ENCODE measurements around the gene QKI.

DNA sequence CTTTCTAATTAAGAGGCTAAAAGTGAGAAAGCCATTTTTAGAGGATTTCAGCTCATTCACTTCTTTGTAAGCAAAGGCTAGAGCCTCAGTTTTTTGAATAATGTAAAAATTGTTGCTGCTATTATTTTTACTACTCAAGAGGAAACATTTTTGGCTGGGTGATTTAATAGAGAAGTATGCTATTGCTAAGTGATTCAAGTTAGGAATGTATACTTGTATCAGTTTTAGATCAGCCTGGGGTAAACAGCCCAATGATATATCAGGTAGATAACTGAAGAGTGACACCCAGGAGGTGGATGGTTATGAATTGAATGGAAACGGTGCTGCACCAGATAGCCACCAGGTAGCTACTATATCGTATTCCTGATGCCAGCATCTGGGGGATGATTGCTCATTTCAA lies 9.2 kb downstream of the QKI start:
- no peak for TF ChIP-seq EP300 (IDR thresholded peaks at IDR 0.05; ENCODE audit: borderline replicate concordance)
- TF ChIP-seq YY1 (IDR thresholded peaks at IDR 0.05; ENCODE audit: low read depth): no peak
- TF ChIP-seq TAF1 (IDR thresholded peaks at IDR 0.05; ENCODE audit: low read depth): no peak
- no peak for TF ChIP-seq CREB1 (IDR thresholded peaks at IDR 0.05; ENCODE audit: low read depth)
- TF ChIP-seq, protein P1, sequence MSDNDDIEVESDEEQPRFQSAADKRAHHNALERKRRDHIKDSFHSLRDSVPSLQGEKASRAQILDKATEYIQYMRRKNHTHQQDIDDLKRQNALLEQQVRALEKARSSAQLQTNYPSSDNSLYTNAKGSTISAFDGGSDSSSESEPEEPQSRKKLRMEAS (IDR thresholded peaks at IDR 0.05): no peak
- no peak for TF ChIP-seq FOXM1 (IDR thresholded peaks at IDR 0.05; ENCODE audit: borderline replicate concordance, low read depth)
- TF ChIP-seq, protein P2, sequence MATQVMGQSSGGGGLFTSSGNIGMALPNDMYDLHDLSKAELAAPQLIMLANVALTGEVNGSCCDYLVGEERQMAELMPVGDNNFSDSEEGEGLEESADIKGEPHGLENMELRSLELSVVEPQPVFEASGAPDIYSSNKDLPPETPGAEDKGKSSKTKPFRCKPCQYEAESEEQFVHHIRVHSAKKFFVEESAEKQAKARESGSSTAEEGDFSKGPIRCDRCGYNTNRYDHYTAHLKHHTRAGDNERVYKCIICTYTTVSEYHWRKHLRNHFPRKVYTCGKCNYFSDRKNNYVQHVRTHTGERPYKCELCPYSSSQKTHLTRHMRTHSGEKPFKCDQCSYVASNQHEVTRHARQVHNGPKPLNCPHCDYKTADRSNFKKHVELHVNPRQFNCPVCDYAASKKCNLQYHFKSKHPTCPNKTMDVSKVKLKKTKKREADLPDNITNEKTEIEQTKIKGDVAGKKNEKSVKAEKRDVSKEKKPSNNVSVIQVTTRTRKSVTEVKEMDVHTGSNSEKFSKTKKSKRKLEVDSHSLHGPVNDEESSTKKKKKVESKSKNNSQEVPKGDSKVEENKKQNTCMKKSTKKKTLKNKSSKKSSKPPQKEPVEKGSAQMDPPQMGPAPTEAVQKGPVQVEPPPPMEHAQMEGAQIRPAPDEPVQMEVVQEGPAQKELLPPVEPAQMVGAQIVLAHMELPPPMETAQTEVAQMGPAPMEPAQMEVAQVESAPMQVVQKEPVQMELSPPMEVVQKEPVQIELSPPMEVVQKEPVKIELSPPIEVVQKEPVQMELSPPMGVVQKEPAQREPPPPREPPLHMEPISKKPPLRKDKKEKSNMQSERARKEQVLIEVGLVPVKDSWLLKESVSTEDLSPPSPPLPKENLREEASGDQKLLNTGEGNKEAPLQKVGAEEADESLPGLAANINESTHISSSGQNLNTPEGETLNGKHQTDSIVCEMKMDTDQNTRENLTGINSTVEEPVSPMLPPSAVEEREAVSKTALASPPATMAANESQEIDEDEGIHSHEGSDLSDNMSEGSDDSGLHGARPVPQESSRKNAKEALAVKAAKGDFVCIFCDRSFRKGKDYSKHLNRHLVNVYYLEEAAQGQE (IDR thresholded peaks at IDR 0.05; ENCODE audit: low read depth): no peak
- no peak for TF ChIP-seq EGR1 (IDR thresholded peaks at IDR 0.05)
- TF ChIP-seq NFIC (IDR thresholded peaks at IDR 0.05): no peak
- no peak for TF ChIP-seq CEBPB (IDR thresholded peaks at IDR 0.05)
